ENCODE results near the gene OR10C1.

DNA sequence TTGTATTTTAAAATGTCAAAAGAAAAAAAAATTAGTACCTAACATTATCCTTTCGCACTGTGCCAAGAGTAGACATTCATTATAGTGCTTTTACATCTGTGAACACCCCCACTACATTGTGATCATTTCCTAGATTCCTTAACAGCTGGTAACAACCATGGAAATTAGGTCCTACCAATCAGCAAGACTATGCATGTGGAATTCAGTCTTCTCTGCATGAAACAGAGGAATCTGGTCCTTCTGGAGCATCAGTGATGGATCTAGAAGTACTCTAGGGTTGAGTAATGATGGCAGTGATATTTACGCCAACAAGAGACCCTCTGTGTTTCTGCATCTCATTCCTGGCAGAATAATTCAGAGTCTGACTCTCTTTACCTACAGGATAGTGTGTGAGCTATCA, 14.9 kb upstream of the OR10C1 start:
- TF ChIP-seq, protein P1, sequence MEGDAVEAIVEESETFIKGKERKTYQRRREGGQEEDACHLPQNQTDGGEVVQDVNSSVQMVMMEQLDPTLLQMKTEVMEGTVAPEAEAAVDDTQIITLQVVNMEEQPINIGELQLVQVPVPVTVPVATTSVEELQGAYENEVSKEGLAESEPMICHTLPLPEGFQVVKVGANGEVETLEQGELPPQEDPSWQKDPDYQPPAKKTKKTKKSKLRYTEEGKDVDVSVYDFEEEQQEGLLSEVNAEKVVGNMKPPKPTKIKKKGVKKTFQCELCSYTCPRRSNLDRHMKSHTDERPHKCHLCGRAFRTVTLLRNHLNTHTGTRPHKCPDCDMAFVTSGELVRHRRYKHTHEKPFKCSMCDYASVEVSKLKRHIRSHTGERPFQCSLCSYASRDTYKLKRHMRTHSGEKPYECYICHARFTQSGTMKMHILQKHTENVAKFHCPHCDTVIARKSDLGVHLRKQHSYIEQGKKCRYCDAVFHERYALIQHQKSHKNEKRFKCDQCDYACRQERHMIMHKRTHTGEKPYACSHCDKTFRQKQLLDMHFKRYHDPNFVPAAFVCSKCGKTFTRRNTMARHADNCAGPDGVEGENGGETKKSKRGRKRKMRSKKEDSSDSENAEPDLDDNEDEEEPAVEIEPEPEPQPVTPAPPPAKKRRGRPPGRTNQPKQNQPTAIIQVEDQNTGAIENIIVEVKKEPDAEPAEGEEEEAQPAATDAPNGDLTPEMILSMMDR (conservative IDR thresholded peaks at IDR 0.05; ENCODE audit: low read depth, low read length), result no peak
- TF ChIP-seq EZH2 (IDR thresholded peaks at IDR 0.05; ENCODE audit: borderline replicate concordance, low read depth, low read length, poor library complexity, severe bottlenecking), result no peak
